GM20000 (cell line): Measurements from ENCODE around the gene PRDM1.

ENCODE experiments used
- DNase-seq: peaks from one replicate; pipeline ENCODE4 v3.0.0; 2012; ENCODE audit warnings: low spot score
- CTCF ChIP-seq: IDR thresholded peaks from 2 replicates; pipeline ENCODE4 v1.5.1; 2012; ENCODE audit warnings: mild to moderate bottlenecking, control low read depth; ENCODE audit errors: extremely low read depth, missing control alignments

Gene PRDM1

GRCh38 chr6:106116125-106116832 lies 30.1 kb downstream of the PRDM1 start:
- DNase-seq: no peak
- no peak for TF ChIP-seq CTCF

- peak; percentile 48 for DNase-seq
Observed at GRCh38 chr6:106117579-106117978, 31.4 kb downstream of the PRDM1 start.

GRCh38 chr6:106118835-106119431 lies 32.8 kb downstream of the PRDM1 start:
- TF ChIP-seq CTCF: no peak
- DNase-seq: no peak

More at GRCh38 chr6:106117579-106117978, 31.4 kb downstream of the PRDM1 start:
- TF ChIP-seq CTCF: no peak

- no peak for TF ChIP-seq CTCF
- DNase-seq: no peak
Observed at GRCh38 chr6:106119546-106119945, 33.4 kb downstream of the PRDM1 start.

GRCh38 chr6:106120006-106120405 lies 33.9 kb downstream of the PRDM1 start:
- no peak for DNase-seq
- TF ChIP-seq CTCF: no peak

GRCh38 chr6:106120406-106120805 lies 34.3 kb downstream of the PRDM1 start:
- no peak for TF ChIP-seq CTCF
- no peak for DNase-seq

- TF ChIP-seq CTCF: no peak
- DNase-seq: no peak
Observed at GRCh38 chr6:106122306-106122918, 36.3 kb downstream of the PRDM1 start.
